ENCODE data around the gene GSX2. TPM values are rescaled to one million over a fixed set of nuclear protein-coding genes. Genes with fewer than 3 reads are reported as not detected.
"Not testable (repeated sequence)": the region's sequence is repeated elsewhere in the genome, so short reads cannot be mapped to it uniquely, and the experiment has no call there.

Gene GSX2
- total RNA-seq (2022), result not detected in 2 replicates
- Bru-seq, nascent RNA, result percentile 18 among the genes with signal in this experiment
- not detected for BruChase-seq, experiment 1, labeled RNA remaining after a 2-hour chase
- BruChase-seq, experiment 2, labeled RNA remaining after a 6-hour chase, result not detected
- long read RNA-seq, result 0 reads

GRCh38 chr4:54099748-54100574 lies at the start of gene GSX2:
Gene GSX2 (plus strand): TSS chr4:54100163. CDS start chr4:54100345, 182 bp downstream.
- Mint-ChIP-seq H3K4me1 (ENCODE audit: low read depth, unreplicated experiment) (no peaks in the 10 kb centered on the region), H3K27me3 (ENCODE audit: insufficient read depth, unreplicated experiment) (peaks cover 13% of the 10 kb centered on the region), H3K27ac (ENCODE audit: unreplicated experiment) (no peak within 1 kb of the TSS), H3K36me3 (ENCODE audit: insufficient read depth, unreplicated experiment) (no peaks in the 10 kb centered on the region), H3K9me3 (ENCODE audit: unreplicated experiment) (no peaks in the 10 kb centered on the region), H3K4me3 (ENCODE audit: unreplicated experiment) (peak within 1 kb of the TSS; percentile 78)
- Histone ChIP-seq H3K36me3 (ENCODE audit: control insufficient read depth, insufficient read depth, low read length) (no peaks in the 10 kb centered on the region), H3K4me1 (peaks cover 5% of the 10 kb centered on the region; the same call in 1 of the 2 replicates), H3K4me3 (ENCODE audit: low read depth, low read length) (peak within 1 kb of the TSS; percentile 36), H3K27me3 (replicated peaks; ENCODE audit: control insufficient read depth, insufficient read depth, low read length) (no peaks in the 10 kb centered on the region), H3K9me3 (no peaks in the 10 kb centered on the region)
- DNase-seq, result peak in 1 of 2 experiments; percentile 21
- TF ChIP-seq CTCF (IDR thresholded peaks at IDR 0.05; ENCODE audit: insufficient read depth in 1 of 2, low read depth in 1 of 2, low read length in 1 of 2, severe bottlenecking in 1 of 2, unreplicated experiment in 1 of 2), result no peak
- no TSS peak for BruUV-seq (replicated peaks)
- intact Hi-C loops (cut with micrococcal nuclease; ENCODE audit: unreplicated experiment), result no loop called here
- ChIA-PET POLR2A (no interaction called here), CTCF (no interaction called here)

- H3K27me3 ChIP-seq (replicated peaks; ENCODE audit: control insufficient read depth, insufficient read depth, low read length), result no peaks in the 10 kb centered on the region
- no peaks in the 10 kb centered on the region for H3K36me3 ChIP-seq (ENCODE audit: control insufficient read depth, insufficient read depth, low read length)
- BruUV-seq (replicated peaks), result no TSS peak
- intact Hi-C loops (cut with micrococcal nuclease; ENCODE audit: unreplicated experiment), result loop anchor here (1.0 kb wide), 2 partner anchors 94 to 120 kb away; no protein-coding TSS in a partner anchor
- no peak overlapping the region for H3K4me3 ChIP-seq (ENCODE audit: low read depth, low read length)
- Mint-ChIP-seq H3K9me3 (ENCODE audit: unreplicated experiment) (no peaks in the 10 kb centered on the region), H3K4me3 (ENCODE audit: unreplicated experiment) (peak overlapping the region; percentile 10), H3K27me3 (ENCODE audit: insufficient read depth, unreplicated experiment) (no peaks in the 10 kb centered on the region), H3K36me3 (ENCODE audit: insufficient read depth, unreplicated experiment) (peaks cover 9% of the 10 kb centered on the region), H3K27ac (ENCODE audit: unreplicated experiment) (peak overlapping the region; percentile 90), H3K4me1 (ENCODE audit: low read depth, unreplicated experiment) (peaks cover 40% of the 10 kb centered on the region)
- H3K9me3 ChIP-seq, result no peaks in the 10 kb centered on the region
- ChIA-PET POLR2A (no interaction called here), CTCF (interaction anchor here (0.6 kb wide), 1 partner anchor 44 kb away, joined by 3 read pairs; no protein-coding TSS in a partner anchor)
- no peak for TF ChIP-seq CTCF (IDR thresholded peaks at IDR 0.05; ENCODE audit: insufficient read depth in 1 of 2, low read depth in 1 of 2, low read length in 1 of 2, severe bottlenecking in 1 of 2, unreplicated experiment in 1 of 2)
- peaks cover 45% of the 10 kb centered on the region for H3K4me1 ChIP-seq
- peak in 1 of 2 experiments; percentile 33 for DNase-seq
Measured at GRCh38 chr4:54050214-54050904, 49.6 kb upstream of the GSX2 start.

GRCh38 chr4:54053322-54053721 lies 46.6 kb upstream of the GSX2 start:
- intact Hi-C loops (cut with micrococcal nuclease; ENCODE audit: unreplicated experiment), result not testable (repeated sequence)

More at GRCh38 chr4:54053322-54053721, 46.6 kb upstream of the GSX2 start:
- H3K4me3 Mint-ChIP-seq (ENCODE audit: unreplicated experiment); BruUV-seq (replicated peaks); H3K27ac Mint-ChIP-seq (ENCODE audit: unreplicated experiment); H3K27me3 ChIP-seq (replicated peaks; ENCODE audit: control insufficient read depth, insufficient read depth, low read length); H3K27me3 Mint-ChIP-seq (ENCODE audit: insufficient read depth, unreplicated experiment); H3K9me3 Mint-ChIP-seq (ENCODE audit: unreplicated experiment); H3K9me3 ChIP-seq; H3K36me3 ChIP-seq (ENCODE audit: control insufficient read depth, insufficient read depth, low read length); H3K36me3 Mint-ChIP-seq (ENCODE audit: insufficient read depth, unreplicated experiment); H3K4me3 ChIP-seq (ENCODE audit: low read depth, low read length); DNase-seq: not testable (repeated sequence)
- ChIA-PET POLR2A (interaction anchor here (0.6 kb wide), 2 partner anchors 10 to 88 kb away, joined by 4 to 9 read pairs; no protein-coding TSS in a partner anchor), CTCF (interaction anchor here (0.7 kb wide), 1 partner anchor 1414 kb away, joined by 3 read pairs; no protein-coding TSS in a partner anchor)
- H3K4me1 ChIP-seq, result peaks cover 57% of the 10 kb centered on the region
- H3K4me1 Mint-ChIP-seq (ENCODE audit: low read depth, unreplicated experiment), result peaks cover 54% of the 10 kb centered on the region

All from Caco-2 (cell line).